Measurements from ENCODE around the gene ZFYVE9. TPM values are rescaled to one million over a fixed set of nuclear protein-coding genes. Genes with fewer than 3 reads are reported as not detected.
"Not testable (repeated sequence)": the region's sequence is repeated elsewhere in the genome, so short reads cannot be mapped to it uniquely, and the experiment has no call there.

The ZFYVE9 gene
- total and polyA plus RNA-seq, 12 donors, result 3.4 to 28.9 (median 22.2) TPM

- 75 to 77% (median 76%) methylated on average over 2 of the region's 2 CpGs for WGBS, 4 donors
- H3K4me1 ChIP-seq (replicated peaks in 1 of 2), result peaks cover 4 to 20% of the 10 kb centered on the region in 2 donors
- no peak for TF ChIP-seq POLR2A (IDR thresholded peaks at IDR 0.05)
- no peak for TF ChIP-seq CTCF (IDR thresholded peaks at IDR 0.05)
- H3K36me3 ChIP-seq (replicated peaks in 1 of 2), result no peaks in the 10 kb centered on the region
- no peaks in the 10 kb centered on the region for H3K9me3 ChIP-seq (replicated peaks in 1 of 3)
- H3K27me3 ChIP-seq, result no peaks in the 10 kb centered on the region
- no peak overlapping the region for H3K27ac ChIP-seq
- no peak overlapping the region for H3K4me3 ChIP-seq
- DNase-seq, result no peak
- intact Hi-C loops (cut with DNase I), result no loop called here
Measured at GRCh38 chr1:52145137-52145536, 3.2 kb downstream of the ZFYVE9 start.

DNA sequence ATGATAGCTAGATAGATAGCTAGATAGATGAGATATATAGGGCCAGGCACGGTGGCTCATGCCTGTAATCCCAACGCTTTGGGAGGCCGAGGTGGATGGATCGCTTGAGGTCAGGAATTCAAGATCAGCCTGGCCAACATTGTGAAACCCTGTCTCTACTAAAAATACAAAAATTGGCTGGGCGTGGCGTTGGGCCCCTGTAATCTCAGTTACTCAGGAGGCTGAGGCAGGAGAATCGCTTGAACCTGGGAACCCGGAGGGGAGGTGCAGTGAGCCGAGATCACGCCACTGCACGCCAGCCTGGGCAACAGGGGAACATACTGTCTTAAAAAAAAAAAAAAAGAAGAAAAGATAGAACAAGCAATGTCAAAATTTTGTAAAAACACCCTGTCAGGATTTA lies 8.6 kb downstream of the ZFYVE9 start:
- WGBS, 4 donors, result 89 to 95% (median 91%) methylated on average over 11 of the region's 11 CpGs
- H3K4me3 ChIP-seq; H3K27me3 ChIP-seq; intact Hi-C loops (cut with DNase I); H3K27ac ChIP-seq; H3K9me3 ChIP-seq (replicated peaks in 1 of 3); H3K36me3 ChIP-seq (replicated peaks in 1 of 2); DNase-seq: not testable (repeated sequence)
- peaks cover 0 to 23% of the 10 kb centered on the region in 2 donors for H3K4me1 ChIP-seq (replicated peaks in 1 of 2)

DNA sequence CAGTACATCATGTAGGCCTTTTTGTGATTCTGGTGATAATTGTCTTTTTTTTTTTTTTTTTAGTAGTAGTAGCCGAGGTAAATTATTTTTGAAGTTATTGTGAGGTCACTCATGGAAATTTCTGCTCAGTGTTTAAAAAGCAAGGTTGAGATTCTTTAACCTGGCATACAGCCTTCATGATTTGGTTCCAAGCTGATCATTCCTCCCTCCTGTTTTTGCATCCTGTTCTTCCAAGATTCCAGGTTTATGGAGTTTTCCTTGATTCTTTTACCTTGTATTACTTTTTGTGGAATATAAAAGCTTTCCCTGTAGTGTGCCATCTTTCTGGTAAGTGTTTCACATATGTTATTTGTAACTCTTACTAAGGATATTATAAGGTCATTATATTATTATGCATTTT lies 9.1 kb downstream of the ZFYVE9 start:
- intact Hi-C loops (cut with DNase I), result no loop called here
- Histone ChIP-seq H3K9me3 (replicated peaks in 1 of 3) (no peaks in the 10 kb centered on the region), H3K27ac (no peak overlapping the region), H3K4me3 (no peak overlapping the region), H3K4me1 (replicated peaks in 1 of 2) (peaks cover 0 to 23% of the 10 kb centered on the region in 2 donors), H3K36me3 (replicated peaks in 1 of 2) (no peaks in the 10 kb centered on the region), H3K27me3 (no peaks in the 10 kb centered on the region)
- WGBS, 4 donors, result 14 to 42% (median 39%) methylated on average over 1 of the region's 1 CpG
- no peak for TF ChIP-seq POLR2A (IDR thresholded peaks at IDR 0.05)
- no peak for TF ChIP-seq CTCF (IDR thresholded peaks at IDR 0.05)
- no peak for DNase-seq

GRCh38 chr1:52152572-52152971 lies 10.7 kb downstream of the ZFYVE9 start:
- H3K4me3 ChIP-seq, result no peak overlapping the region
- intact Hi-C loops (cut with DNase I), result no loop called here
- 84 to 98% (median 95%) methylated on average over 2 of the region's 2 CpGs for WGBS, 4 donors
- no peak for DNase-seq
- H3K4me1 ChIP-seq (replicated peaks in 1 of 2), result peaks cover 0 to 23% of the 10 kb centered on the region in 2 donors
- no peak overlapping the region for H3K27ac ChIP-seq
- no peaks in the 10 kb centered on the region for H3K27me3 ChIP-seq
- H3K9me3 ChIP-seq (replicated peaks in 1 of 3), result no peaks in the 10 kb centered on the region
- H3K36me3 ChIP-seq (replicated peaks in 1 of 2), result no peaks in the 10 kb centered on the region
- TF ChIP-seq CTCF (IDR thresholded peaks at IDR 0.05) (no peak), POLR2A (IDR thresholded peaks at IDR 0.05) (no peak)

DNA sequence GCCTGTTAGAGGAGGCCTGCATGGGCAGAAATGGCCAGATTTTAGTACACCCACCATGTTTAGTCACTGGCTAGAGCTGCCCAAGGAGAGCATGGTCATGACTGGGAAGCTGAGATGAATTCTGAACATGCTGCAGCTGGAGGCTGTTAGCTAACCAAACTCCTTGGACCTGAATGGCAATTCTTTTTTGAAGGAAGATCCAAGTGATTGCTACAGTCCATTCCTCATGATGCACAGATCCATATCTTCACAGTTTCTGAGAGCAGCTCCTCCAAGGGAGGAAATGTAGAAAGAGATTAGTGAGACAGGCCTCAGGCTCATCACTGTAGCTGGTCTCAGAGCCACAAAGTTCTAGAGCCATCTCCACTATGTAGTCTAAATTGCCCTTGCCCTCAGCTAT lies 11.1 kb downstream of the ZFYVE9 start:
- H3K27me3 ChIP-seq, result no peaks in the 10 kb centered on the region
- H3K9me3 ChIP-seq (replicated peaks in 1 of 3), result no peaks in the 10 kb centered on the region
- H3K4me3 ChIP-seq, result no peak overlapping the region
- DNase-seq, result no peak
- H3K4me1 ChIP-seq (replicated peaks in 1 of 2), result peaks cover 0 to 26% of the 10 kb centered on the region in 2 donors
- no peak overlapping the region for H3K27ac ChIP-seq
- TF ChIP-seq CTCF (IDR thresholded peaks at IDR 0.05), result no peak
- TF ChIP-seq POLR2A (IDR thresholded peaks at IDR 0.05), result no peak
- H3K36me3 ChIP-seq (replicated peaks in 1 of 2), result no peaks in the 10 kb centered on the region
- intact Hi-C loops (cut with DNase I), result no loop called here

Data from adrenal gland (tissue), 12 donors.